Measurements from ENCODE around the gene GCLM. TPM values are rescaled to one million over a fixed set of nuclear protein-coding genes. Genes with fewer than 3 reads are reported as not detected.

The GCLM gene
- polyA plus RNA-seq, 2 of the 4 experiments (the other 2 are of a cell fraction) = 100 to 163 TPM

GRCh38 chr1:93877529-93877928 lies 31.7 kb downstream of the GCLM start:
- FAIRE-seq = no peak
- Histone ChIP-seq H3K27ac (peak overlapping the region; percentile 93 to 96; a peak in 4 of 6 replicates), H3K4me2 (peak overlapping the region; percentile 92), H3K9me3 (no peaks in the 10 kb centered on the region), H3K4me1 (peaks cover 37% of the 10 kb centered on the region), H3K4me3 (peak overlapping the region; percentile 93)
- no peak for DNase-seq (ENCODE audit: low read depth in 1 of 2, low spot score in 1 of 2)
- CTCF ChIA-PET = no interaction called here
- no peak for ATAC-seq
- TF ChIP-seq HOXA7 (CRISPR knock-in tag; IDR thresholded peaks at IDR 0.05) (no peak), SMC3 (IDR thresholded peaks at IDR 0.05) (no peak), ZSCAN20 (CRISPR knock-in tag; IDR thresholded peaks at IDR 0.05) (no peak), KDM5A (IDR thresholded peaks at IDR 0.05) (no peak), GATA3 (IDR thresholded peaks at IDR 0.05; ENCODE audit: borderline replicate concordance) (no peak), PHF8 (IDR thresholded peaks at IDR 0.05; ENCODE audit: borderline replicate concordance, low read depth) (no peak), ATOH8 (CRISPR knock-in tag; IDR thresholded peaks at IDR 0.05; ENCODE audit: low read depth) (no peak)
- TF ChIP-seq, protein P1, sequence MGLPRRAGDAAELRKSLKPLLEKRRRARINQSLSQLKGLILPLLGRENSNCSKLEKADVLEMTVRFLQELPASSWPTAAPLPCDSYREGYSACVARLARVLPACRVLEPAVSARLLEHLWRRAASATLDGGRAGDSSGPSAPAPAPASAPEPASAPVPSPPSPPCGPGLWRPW (IDR thresholded peaks at IDR 0.05) = no peak
- POLR2A ChIA-PET = no interaction called here
- 81% methylated on average over 4 of the region's 4 CpGs for WGBS (ENCODE audit: missing lambda C conversion rate)

DNA sequence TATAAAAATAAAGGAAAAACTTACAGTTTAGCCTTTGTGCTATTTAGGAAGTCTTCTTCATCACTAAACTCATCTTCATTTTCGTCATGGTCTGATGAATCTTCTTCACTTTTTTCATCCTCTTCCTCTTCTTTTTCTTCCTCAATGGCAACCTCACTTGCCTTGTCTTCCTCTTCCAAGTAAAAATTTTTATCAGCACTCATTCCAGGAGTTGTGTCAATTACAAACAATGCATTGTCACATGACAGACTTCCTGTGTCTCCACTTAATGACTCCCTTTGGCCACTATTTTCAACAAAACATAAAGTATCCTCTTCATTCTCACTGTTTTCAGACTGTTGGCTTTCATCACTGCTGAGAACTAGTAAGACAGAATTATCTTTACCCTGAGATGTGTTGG lies 33.0 kb downstream of the GCLM start:
- Histone ChIP-seq H3K4me3 (no peak overlapping the region), H3K4me1 (peaks cover 37% of the 10 kb centered on the region), H3K4me2 (peak overlapping the region; percentile 92), H3K9me3 (no peaks in the 10 kb centered on the region), H3K27ac (no peak overlapping the region)
- ChIA-PET POLR2A (no interaction called here), CTCF (no interaction called here)
- no peak for ATAC-seq
- DNase-seq (ENCODE audit: low read depth in 1 of 2, low spot score in 1 of 2) = no peak
- TF ChIP-seq POLR2AphosphoS2 (conservative IDR thresholded peaks at IDR 0.05; ENCODE audit: low read length) (peak; percentile 67; the same call in 1 of the 2 replicates), HDAC2 (IDR thresholded peaks at IDR 0.05) (no peak)
- 63% methylated on average over 1 of the region's 1 CpG for WGBS (ENCODE audit: missing lambda C conversion rate)
- FAIRE-seq = no peak

DNA sequence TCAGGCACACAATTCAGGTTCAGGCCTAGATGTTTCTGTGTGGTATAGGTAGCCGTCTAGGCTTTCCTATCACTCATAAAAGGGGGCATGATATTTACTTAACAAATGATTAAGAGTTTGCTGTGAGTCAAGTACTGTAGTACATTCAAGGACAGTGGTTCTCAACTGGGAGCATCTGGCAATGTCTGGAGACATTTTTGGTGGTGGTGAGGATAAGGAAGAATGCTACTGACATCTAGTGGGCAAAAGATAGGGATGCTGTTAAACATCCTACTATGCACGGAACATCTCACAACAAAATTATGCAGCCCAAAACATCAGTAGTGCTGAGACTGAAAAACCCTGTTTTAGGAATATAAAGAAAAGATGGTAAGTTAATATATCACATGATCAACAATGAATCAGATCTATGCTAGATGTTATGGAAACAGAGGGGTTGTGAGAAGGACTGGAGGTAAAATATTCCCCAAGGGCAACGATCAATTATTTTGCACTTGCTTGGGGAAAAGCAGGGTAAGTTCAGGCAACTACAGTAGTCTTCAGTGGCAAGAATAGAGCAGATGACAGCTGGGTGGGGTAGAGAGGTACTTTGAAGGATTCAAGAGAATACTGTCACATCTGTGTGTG lies 35.1 kb downstream of the GCLM start:
- ATAC-seq (peak; percentile 50 to 65; a peak in 5 of 6 replicates), DNase-seq (ENCODE audit: low read depth in 1 of 2, low spot score in 1 of 2) (peak; percentile 10 to 59), FAIRE-seq (no peak)
- TF ChIP-seq CHD4 (IDR thresholded peaks at IDR 0.05; ENCODE audit: borderline replicate concordance) (no peak), CTCF (IDR thresholded peaks at IDR 0.05) (peak; percentile 61), RAD21 (conservative IDR thresholded peaks at IDR 0.05 in 1 of 2, IDR thresholded peaks at IDR 0.05 in 1 of 2) (peak; percentile 59 to 66; a peak in 4 of 5 replicates), HOXB5 (CRISPR knock-in tag; IDR thresholded peaks at IDR 0.05) (no peak), SMC3 (IDR thresholded peaks at IDR 0.05) (peak; percentile 36; the same call in 2 of the 3 replicates), NFE2L2 (conservative IDR thresholded peaks at IDR 0.05; ENCODE audit: low read length) (no peak)
- POLR2A ChIA-PET = no interaction called here
- no peak overlapping the region for H3K4me3 ChIP-seq
- peaks cover 26% of the 10 kb centered on the region for H3K4me1 ChIP-seq
- 0 out of 3 replicates have a peak overlapping the region, but pooled peaks have one; percentile 7 for H3K4me2 ChIP-seq
- CTCF ChIA-PET = interaction anchor here (0.8 to 2.0 kb wide), 3 partner anchors 22 to 570 kb away, joined by 3 to 6 read pairs (median 3); no protein-coding TSS in a partner anchor
- no peak overlapping the region for H3K27ac ChIP-seq
- 44% methylated on average over 3 of the region's 3 CpGs for WGBS (ENCODE audit: missing lambda C conversion rate)
- no peaks in the 10 kb centered on the region for H3K9me3 ChIP-seq

DNA sequence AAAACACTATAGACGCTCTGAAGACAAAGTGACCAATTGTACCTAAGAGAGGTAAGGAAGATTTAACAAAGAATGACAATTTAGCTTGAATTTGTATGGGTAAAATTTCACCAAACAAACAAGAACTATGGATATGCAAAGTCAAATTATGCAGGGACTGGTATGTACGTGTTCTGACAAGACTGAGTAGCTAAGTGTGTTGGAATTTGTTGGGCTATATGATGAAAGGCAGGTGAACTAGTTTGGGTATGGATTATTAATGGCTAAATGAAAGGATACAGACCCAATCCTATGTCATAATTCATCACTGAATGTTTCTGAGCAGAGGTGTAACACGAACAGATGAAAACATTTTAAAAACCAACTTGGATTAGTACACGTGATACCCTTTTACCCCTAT lies 37.9 kb downstream of the GCLM start:
- no peak overlapping the region for H3K4me2 ChIP-seq
- WGBS (ENCODE audit: missing lambda C conversion rate) = 66% methylated on average over 4 of the region's 4 CpGs
- H3K4me3 ChIP-seq = no peak overlapping the region
- ChIA-PET POLR2A (no interaction called here), CTCF (interaction anchor here (2.0 kb wide), 1 partner anchor 26 kb away, joined by 5 read pairs; no protein-coding TSS in a partner anchor)
- H3K27ac ChIP-seq = no peak overlapping the region
- no peak for ATAC-seq
- peaks cover 10% of the 10 kb centered on the region; the same call in 2 of the 3 replicates for H3K4me1 ChIP-seq
- FAIRE-seq = no peak
- no peaks in the 10 kb centered on the region for H3K9me3 ChIP-seq
- no peak for DNase-seq (ENCODE audit: low read depth in 1 of 2, low spot score in 1 of 2)
- TF ChIP-seq RCOR1 (IDR thresholded peaks at IDR 0.05; ENCODE audit: low read depth, low read length) (no peak), CHD4 (IDR thresholded peaks at IDR 0.05; ENCODE audit: borderline replicate concordance) (no peak), NR3C1 (IDR thresholded peaks at IDR 0.05) (no peak), POLR2A (IDR thresholded peaks at IDR 0.05; ENCODE audit: low read length) (no peak), KDM5A (IDR thresholded peaks at IDR 0.05) (no peak), ESRRA (IDR thresholded peaks at IDR 0.05; ENCODE audit: borderline replicate concordance, low read length) (no peak), CBX8 (IDR thresholded peaks at IDR 0.05) (no peak), HEYL (CRISPR knock-in tag; IDR thresholded peaks at IDR 0.05) (no peak), HDAC2 (IDR thresholded peaks at IDR 0.05) (no peak), SREBF2 (IDR thresholded peaks at IDR 0.05) (no peak), FOSL2 (IDR thresholded peaks at IDR 0.05) (no peak), FOSL2 (CRISPR knock-in tag; IDR thresholded peaks at IDR 0.05) (no peak), EHMT2 (IDR thresholded peaks at IDR 0.05; ENCODE audit: low read depth) (no peak), REST (IDR thresholded peaks at IDR 0.05) (no peak)

Measured in A549 (cell line).